Measurements from ENCODE around the gene CXCL6.

Gene CXCL6

DNA sequence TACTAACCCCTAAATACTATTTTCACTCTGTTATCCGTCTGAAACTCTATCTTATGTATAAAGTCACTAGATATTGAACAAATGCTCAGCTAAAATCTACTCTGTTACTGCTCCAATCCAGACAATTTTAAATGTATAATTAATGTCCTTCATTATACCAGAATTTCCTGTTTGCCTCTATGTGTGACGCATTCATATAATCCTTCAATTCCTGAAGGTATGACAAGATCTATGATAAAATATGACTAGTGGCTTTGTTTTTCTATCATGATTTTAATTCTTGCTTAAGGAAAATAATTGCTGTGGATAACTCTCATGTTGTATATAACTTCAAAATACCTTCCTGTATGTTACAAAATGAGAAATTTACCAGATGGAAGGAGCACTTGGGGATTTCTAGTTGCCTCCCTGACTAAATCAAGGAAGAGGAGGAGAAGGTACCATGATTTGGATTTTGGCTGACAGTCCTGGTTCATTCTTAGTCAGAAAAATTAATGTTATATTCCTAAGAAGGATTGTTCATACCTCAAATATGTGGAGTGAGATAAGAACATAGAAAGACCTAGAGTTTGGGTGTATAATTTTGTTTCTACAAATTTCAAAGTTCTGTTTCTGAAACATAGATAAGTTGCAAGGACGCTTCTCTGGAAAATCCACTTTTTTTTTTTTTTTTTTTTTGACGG, 4.9 kb downstream of the CXCL6 start:
- no peak for DNase-seq
- intact Hi-C loops (cut with DNase I): no loop called here

DNA sequence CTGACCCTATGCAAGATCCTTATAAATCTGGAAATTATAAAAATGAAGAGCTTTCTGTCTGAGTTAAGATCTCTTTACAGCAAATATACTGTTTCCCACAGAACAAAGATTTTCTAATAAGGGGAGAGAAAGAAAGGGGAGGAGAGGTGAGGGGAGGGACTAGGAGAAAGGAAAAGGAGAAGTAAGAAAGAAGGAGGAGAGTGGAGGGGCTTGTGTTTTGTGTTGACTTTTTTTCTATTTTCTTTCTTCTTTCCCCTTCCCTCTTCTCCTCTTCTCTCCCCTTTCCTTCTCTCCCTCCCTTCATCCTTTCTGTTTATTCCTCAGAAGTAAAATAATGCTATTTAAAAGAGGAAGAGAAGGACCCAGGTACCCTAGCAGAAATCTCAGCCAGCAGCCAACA, 6.2 kb downstream of the CXCL6 start:
- DNase-seq: no peak
- intact Hi-C loops (cut with DNase I): no loop called here

DNA sequence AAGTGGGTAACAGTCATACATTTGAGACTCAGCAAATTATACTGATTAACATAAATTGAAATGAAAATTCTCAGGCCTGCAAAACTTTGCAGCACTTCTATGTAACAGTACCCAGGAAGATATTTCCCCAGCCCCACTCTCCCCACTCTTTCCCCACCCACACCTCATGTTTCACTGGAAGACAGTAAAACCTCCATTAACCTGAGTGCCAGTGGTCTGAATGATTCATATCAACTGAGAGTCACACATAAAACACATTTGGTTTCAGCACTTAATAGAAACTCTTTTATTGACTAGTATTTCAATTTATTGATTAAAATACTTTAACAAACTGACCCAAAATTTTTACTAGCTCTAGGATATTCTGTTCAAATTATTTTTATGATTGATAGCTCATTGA, 6.9 kb downstream of the CXCL6 start:
- intact Hi-C loops (cut with DNase I): no loop called here
- no peak for DNase-seq

DNA sequence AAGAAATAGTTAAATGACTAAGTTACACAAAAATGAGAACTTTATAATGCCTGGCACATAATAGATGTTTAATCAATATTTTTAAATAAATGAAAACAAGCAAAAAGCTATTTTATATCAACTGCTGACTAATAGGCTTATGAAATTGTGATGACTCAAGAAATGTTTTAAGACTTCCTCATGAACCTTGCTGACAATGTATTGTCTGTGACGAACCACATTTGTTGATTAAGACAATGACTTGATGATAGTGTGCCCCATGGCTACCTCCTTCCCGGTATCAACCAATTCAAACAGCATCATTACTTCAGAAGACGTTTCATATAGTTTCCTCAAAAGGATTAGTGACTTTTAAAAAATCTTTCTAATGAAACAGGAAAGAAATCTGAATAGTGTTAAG, 7.9 kb downstream of the CXCL6 start:
- intact Hi-C loops (cut with DNase I): no loop called here
- DNase-seq: no peak

DNA sequence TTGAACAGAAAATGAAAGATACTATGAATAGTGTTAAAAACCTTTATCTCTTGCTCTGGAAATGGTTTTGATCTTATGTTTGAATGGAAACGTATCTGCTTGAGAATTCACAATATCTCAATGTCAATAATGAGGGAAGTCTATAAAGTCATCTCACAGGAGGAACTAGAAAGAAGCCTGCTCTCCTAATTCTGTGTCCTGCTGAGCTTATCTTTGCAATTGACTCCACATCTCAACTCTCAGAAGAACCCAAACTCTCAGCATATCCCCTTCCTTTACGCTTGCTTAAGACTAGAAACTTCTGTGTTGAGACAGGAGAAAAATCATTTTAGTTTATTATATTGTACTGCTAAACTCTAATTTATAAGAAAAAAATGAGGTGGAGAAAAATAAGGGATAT, 8.3 kb downstream of the CXCL6 start:
- no peak for DNase-seq
- intact Hi-C loops (cut with DNase I): no loop called here

DNA sequence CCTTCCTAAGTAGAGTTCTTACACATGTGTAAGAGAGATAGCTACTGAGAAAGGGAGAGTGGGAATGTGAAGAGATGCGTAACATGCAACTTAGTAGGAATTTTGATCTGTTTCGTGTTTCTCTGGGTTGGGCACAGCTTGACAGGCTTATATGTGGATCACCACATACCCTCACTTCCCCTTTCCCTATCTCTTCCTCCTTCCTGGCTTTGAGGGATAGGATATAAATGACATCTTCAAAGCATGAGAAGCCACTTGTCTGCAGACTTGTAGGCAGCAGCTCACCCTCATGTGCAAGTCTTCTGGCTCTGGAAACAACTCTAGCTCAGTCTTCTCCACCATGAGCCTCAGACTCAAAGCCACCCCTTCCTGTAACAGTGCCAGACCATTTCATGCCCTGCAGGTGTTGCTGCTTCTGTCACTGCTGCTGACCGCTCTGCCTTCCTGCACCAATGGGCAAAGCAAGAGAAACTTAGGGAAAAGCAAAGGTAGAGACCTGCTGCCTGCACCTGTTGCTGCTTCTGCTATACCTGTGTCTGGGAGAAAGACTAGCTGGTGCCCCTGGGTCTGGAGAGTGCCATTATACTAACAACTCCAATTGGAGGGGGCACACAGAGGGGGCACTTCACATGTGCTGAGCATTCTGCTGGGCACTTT, 11.2 kb downstream of the CXCL6 start:
- intact Hi-C loops (cut with DNase I): no loop called here
- no peak for DNase-seq

DNA sequence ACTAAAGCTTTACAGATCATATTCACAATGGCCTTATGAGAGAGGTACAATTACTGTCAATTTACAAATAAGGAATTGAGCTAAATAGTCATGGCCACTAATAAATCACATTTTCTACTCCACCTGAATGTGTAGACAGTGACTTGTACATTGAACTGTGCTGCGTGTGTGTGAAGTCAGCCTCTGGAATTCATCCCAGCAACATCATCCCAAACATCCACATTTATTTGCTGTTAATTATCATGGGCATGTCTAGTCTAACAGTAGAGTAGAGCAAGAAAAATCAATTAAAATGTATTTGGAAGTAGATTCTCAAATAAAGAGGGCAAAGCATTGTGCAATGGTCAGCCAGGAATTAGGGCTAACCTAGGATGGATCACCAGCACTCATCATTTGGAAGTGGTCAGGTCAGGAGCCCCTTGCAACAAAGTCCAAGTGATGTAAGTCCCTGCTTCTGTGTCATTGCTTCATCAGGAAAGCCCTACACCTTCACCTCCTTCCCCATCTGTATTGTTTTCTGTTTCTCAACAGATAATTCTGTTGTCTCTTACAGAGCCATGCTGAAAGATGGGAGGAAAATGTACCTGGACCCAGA, 11.8 kb downstream of the CXCL6 start:
- intact Hi-C loops (cut with DNase I): no loop called here
- DNase-seq: no peak

DNA sequence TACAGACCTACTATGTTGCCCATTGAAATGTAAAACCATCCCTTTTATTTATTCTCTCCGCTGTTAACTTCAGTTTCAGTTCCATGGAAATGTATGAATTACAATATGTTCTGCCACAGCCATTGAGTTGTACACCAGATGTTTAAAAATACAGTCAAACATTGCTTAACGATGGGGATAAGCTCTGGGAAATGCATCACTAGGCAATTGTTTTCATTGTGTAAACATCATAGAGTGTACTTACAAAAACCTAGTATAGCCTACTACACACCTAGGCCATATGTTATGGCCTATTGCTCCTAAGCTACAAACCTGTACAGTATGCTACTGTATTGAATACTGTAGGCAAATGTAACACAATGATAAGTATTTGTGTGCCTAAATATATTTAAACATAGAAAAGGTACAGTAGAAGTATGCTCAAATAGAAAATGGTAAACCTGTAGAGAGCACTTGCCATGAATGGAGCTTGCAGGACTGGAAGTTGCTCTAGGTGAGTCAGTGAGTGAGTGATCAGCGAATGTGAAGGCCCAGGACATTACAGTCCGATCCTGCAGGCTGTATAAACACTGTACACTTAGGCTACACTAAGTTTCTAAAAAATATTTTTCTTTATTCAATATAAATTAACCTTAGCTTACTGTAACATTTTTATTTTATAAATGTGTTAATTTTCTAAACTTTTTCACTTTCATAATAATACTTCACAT, 13.9 kb downstream of the CXCL6 start:
- intact Hi-C loops (cut with DNase I): no loop called here
- no peak for DNase-seq

DNA sequence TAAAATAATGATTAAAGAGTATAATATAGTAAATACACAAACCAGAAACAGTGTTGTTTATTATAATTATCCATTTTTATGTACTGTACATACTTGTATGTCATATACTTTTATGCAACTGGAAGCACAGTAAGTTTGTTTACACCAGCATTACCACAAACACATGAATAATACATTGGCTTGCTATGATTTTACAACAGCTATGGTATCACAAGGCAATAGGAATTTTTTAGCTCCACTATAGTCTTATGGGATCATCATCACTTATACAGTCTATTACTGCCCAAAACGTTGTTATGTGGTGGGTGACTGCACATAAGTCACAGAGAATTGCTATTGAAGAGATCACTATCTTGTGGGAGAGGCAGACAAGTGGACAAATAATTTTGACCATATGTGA, 14.8 kb downstream of the CXCL6 start:
- DNase-seq: no peak
- intact Hi-C loops (cut with DNase I): no loop called here

DNA sequence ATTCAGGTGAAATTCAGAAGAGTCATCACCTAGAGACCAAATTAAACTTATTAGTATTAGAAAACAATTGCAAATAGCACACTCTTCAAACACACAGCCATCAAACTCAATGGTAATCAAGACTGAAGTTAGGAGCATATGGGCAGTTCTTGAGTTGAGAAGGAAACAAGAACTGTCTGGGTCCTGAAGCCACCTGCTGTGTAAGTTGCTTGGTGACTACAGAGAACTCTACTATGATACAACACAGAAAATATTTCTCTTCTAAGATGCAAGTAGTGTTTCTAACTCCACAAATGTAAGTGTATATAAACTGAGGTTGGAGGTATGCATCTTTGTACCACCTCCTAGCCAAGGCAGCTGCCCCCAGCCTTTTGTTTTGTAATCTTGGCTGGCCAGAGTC, 16.3 kb downstream of the CXCL6 start:
- DNase-seq: no peak
- intact Hi-C loops (cut with DNase I): no loop called here

DNA sequence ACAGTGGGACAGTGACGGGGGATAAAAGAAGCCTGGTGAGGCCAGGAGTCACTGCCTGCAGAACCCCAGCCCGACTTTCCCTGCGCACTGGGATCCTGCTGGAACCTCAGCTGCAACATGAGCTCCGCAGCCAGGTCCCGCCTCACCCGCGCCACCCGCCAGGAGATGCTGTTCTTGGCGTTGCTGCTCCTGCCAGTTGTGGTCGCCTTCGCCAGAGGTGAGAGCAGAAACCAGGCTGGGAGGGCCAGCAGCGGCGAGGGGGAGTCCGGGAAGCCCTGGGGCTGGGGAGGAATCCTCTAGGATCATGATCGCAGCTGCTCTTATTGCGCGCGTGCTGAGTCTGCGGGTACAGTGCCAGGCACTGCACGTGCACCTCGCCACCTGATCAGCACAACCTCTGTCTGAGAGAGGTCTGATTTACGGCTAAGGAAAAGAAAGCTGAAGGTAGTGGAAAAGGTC, 16.8 kb downstream of the CXCL6 start, which contains the start of gene PF4V1:
Gene PF4V1 (plus strand): TSS at position 51 of the 459 bp plus-strand sequence. CDS start 67 bp downstream, at position 118.
- intact Hi-C loops (cut with DNase I): no loop called here

DNA sequence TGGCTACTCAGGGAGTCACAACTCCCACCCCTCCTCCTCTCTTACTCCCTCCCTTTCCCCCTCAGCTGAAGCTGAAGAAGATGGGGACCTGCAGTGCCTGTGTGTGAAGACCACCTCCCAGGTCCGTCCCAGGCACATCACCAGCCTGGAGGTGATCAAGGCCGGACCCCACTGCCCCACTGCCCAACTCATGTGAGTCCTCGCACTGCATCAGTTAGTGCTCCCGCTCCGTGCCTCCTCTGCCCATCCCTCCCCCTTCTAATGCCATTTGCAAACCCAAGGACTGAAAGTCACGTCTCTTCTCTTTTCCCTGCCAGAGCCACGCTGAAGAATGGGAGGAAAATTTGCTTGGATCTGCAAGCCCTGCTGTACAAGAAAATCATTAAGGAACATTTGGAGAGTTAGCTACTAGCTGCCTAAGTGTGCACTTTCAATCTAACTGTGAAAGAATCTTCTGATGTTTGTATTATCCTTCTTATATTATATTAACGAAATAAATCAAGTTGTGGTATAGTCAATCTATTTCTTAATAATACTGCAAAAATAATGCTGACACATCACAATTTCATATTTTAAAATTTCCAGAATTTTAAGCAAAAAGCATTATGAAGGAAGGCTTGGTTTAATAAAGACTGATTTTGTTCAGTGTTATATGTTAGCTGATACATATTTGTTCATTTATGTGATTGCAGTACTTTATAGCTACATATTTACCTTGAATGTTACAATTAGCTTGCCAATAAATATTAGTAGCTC, 17.4 kb downstream of the CXCL6 start:
- DNase-seq: peak in 1 of 10 donors; percentile 52
- intact Hi-C loops (cut with DNase I): no loop called here

More for the DNA sequence above, 16.8 kb downstream of the CXCL6 start, which contains the start of gene PF4V1:
- DNase-seq: peak in 4 of 10 donors; percentile 19 to 90 (median 78)

DNA sequence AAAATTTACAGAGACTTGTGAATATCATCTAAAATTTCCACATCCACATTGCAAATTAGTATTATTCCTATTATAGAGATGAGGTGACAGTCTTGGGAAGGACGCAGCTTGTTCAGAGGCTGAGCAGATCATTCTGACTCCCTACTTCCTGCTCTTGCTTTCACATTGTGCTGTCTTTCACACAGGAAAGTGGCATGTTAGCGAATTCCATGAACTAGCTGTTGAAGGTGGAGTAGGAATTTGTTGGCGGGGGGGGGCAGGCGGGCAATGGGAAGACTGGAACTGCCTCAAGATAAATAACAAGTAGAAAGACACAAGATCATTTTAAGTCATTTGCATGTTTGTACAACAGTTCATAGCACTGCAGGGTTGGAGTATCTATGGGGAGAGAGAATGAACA, 18.9 kb downstream of the CXCL6 start:
- intact Hi-C loops (cut with DNase I): no loop called here
- DNase-seq: no peak

DNA sequence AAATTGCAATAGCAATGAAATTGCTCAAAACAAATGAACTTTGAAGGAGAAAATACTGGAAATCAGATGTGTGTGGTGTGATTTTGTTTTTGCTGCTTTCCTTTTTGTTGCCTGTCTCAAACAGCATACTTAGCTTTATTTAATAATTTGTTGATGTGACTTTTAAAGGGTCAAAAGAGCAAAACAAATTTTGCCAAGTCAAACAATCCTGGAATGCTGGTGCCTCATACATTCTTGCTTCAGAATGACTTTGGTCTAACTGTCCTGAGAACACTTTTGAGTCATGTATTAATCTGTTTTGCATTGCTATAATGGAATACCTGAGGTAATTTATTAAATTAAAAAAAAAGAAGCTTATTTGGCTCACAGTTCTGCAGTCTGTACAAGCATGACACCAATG, 20.0 kb downstream of the CXCL6 start:
- intact Hi-C loops (cut with DNase I): no loop called here
- no peak for DNase-seq

DNA sequence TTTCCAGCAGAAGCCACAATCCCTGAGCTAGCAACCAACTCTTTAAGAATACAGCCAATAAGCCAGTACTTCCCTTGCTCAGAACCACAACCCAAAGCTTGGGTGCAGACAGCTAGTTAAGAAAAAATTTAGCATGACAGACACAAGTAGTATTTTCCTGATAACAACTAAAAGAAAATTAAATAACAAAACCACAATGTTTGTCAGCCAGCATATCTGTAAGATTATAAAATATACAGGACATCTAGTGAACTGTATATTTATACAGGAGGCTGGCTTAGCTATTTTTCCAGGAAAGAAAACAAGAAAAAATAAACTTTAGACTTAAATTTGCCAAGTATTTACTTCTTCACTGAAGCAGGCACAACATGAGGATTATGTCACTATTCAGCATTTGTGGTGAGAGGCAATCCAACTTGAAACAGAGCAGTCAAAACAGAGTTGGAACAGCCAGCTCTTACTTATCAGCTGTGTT, 23.2 kb downstream of the CXCL6 start:
- intact Hi-C loops (cut with DNase I): no loop called here
- no peak for DNase-seq

DNA sequence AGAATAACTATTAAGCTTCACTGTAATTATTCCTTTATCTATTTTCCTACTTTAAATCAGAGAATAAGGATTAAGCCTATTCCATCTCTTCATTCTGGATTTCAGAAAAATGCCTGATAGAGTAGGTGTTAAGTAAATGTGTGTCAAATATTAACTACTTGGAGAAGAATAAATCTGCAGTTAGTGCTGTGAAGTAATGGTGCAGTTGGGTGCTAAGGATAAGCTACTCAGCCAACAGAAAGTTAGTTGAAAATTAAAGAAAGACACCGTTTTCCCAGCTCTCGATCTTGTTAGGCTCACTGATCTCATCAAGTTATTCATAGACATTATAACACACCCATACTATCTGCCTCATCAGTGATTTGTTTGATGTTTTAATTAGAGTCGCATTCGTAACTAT, 23.7 kb downstream of the CXCL6 start:
- no peak for DNase-seq
- intact Hi-C loops (cut with DNase I): no loop called here

DNA sequence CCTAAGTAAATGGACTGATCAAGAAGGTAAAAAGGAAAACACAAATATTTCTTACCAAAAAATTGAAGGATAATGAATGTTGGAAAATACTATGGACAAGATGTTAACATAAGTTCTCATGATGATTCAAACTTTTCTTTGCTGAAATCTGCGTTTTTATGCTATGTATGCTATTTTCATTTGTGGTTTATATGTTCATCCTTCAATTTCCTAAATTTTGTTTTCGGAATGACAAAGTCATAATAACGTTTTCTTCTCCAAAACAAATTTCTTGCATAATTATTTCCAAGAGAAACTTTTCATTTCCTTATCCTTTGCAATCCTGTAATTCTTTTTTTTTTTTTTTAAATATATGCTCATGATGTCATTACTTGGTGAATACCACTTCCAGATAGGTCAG, 24.4 kb downstream of the CXCL6 start:
- DNase-seq: no peak
- intact Hi-C loops (cut with DNase I): no loop called here

DNA sequence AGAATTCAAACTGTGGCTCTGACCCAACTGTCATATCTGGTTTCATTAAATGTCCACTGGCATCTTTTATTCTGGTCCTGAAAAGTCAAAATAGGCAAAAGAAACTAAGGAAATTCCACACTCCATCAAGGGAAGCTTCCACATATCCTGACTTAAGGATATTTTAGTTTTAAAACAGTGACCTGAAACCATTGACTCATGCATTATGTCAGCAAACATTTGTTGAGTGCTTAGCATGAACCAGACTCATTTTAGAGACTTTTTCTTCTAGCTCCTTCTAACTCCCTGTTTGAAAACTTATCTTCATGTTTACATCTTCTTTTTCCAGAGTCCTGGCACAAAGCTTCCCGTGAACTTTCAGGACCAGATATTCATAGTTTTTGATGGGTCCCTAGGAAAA, 25.8 kb downstream of the CXCL6 start:
- no peak for DNase-seq
- intact Hi-C loops (cut with DNase I): no loop called here

DNA sequence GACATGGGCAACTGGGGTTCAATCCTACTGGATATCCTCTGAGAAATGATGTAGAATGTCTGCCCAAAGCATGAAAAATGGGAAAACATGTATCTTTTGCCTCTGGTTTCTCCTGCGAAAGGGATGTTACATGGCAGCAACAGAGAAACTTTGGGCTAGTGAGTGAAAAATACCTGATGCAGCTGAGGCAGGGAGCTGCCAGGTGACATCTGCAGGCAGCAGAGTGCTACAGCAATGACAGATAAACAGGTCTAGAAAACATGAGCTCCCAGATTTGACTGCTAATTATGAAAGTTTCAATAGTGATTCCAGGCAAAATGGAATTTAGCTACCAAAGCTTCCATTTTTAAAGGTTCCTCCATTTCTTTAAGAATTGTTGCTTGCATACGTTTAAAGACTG, 27.9 kb downstream of the CXCL6 start:
- intact Hi-C loops (cut with DNase I): no loop called here
- no peak for DNase-seq

DNA sequence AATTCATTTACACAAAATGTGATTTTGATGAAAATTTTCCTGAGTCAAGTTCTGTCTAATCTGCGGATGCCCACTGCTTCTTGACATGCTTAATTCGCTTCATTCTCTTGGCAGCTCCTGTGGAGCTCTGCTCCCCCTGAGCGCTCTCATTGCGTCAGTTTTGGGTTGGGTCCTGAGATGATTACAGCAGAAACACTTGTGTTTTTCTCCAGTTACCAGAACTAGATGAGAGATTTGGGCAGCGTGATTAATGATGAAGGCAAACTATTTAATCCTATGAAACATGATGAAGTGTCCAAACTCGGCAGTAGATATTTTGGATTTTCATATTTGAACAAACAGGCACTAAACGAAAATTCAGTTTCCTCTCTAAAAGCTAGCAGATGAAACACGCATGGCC, 28.5 kb downstream of the CXCL6 start:
- intact Hi-C loops (cut with DNase I): no loop called here
- DNase-seq: no peak

All from posterior cingulate gyrus (tissue), 11 donors.